SK-N-SH (cell line): ENCODE data around the gene CRB2. TPM values are rescaled to one million over a fixed set of nuclear protein-coding genes. Genes with fewer than 3 reads are reported as not detected.

Source experiments
- CTCF ChIA-PET: fragments of 300-600, 350-600 bp; formaldehyde crosslinking; extraction: SDS; loops from one replicate; lab custom pipeline; 2021; lab: Yijun Ruan, JAX
- POLR2A ChIA-PET: fragments of 350-600 bp; sonication (Branson Sonifier 250); formaldehyde crosslinking; extraction: SDS; loops from one replicate; lab custom pipeline; 2020; ENCODE audit warnings: antibody characterized with exemption, inconsistent platforms; lab: Yijun Ruan, JAX
- DNase-seq: peaks from one replicate; pipeline ENCODE4 v3.0.0; 2012
- H2AFZ ChIP-seq: fragments of 200-600 bp; sonication (generic); 2 replicates; pipeline ENCODE4 v1.8.1; 2016; ENCODE audit warnings: antibody characterized with exemption, mild to moderate bottlenecking, low read depth
- H3F3A ChIP-seq: fragments of 200-600 bp; sonication (generic); replicated peaks from 2 replicates; pipeline ENCODE3; 2016; ENCODE audit warnings: antibody characterized with exemption, mild to moderate bottlenecking; ENCODE audit not compliant: insufficient read depth
- H3K27ac ChIP-seq, 2 experiments: fragments of 200-500 bp in 1 of 2; fragments of 200-600 bp in 1 of 2; sonication (Bioruptor generic) in 1 of 2; sonication (generic), shearing (Covaris generic) in 1 of 2; 2 replicates each; pipeline versions ENCODE4 v1.5.1 to v1.6.1; 2014 to 2016; ENCODE audit warnings: low read depth in 2 of 2, inconsistent platforms in 1 of 2, low read length in 1 of 2, mild to moderate bottlenecking in 1 of 2, mixed read lengths in 1 of 2
- H3K27me3 ChIP-seq: fragments of 200-600 bp; sonication (generic), shearing (Covaris generic); 2 replicates; pipeline ENCODE4 v1.6.1; 2016; ENCODE audit warnings: mixed run types; ENCODE audit not compliant: insufficient read depth
- H3K36me3 ChIP-seq, 2 experiments: fragments of 200-500 bp in 1 of 2; fragments of 200-600 bp in 1 of 2; sonication (Bioruptor generic) in 1 of 2; sonication (generic) in 1 of 2; replicated peaks in 1 of 2; 2 replicates each; pipeline versions ENCODE3 to v1.5.1; 2014 to 2016; ENCODE audit warnings: low read length in 1 of 2, mild to moderate bottlenecking in 1 of 2; ENCODE audit not compliant: insufficient read depth in 2 of 2, control insufficient read depth in 1 of 2
- H3K4me1 ChIP-seq, 2 experiments: fragments of 200-500 bp in 1 of 2; fragments of 200-600 bp in 1 of 2; sonication (Bioruptor generic) in 1 of 2; sonication (generic), shearing (Covaris generic) in 1 of 2; 2 replicates each; pipeline versions ENCODE4 v1.5.1 to v1.6.1; 2014 to 2016; ENCODE audit warnings: low read depth in 1 of 2, low read length in 1 of 2, mixed run types in 1 of 2; ENCODE audit not compliant: insufficient read depth in 2 of 2, control insufficient read depth in 1 of 2
- H3K4me2 ChIP-seq: fragments of 200-600 bp; sonication (generic), shearing (Covaris generic); 2 replicates; pipeline ENCODE4 v1.6.1; 2017; ENCODE audit warnings: mixed run types
- H3K4me3 ChIP-seq, 2 experiments: fragments of 200-500 bp in 1 of 2; fragments of 200-600 bp in 1 of 2; sonication (Bioruptor generic) in 1 of 2; sonication (generic), shearing (Covaris generic) in 1 of 2; 2 replicates each; pipeline versions ENCODE4 v1.5.1 to v1.8.1; 2014 to 2016; ENCODE audit warnings: low read depth in 2 of 2, inconsistent platforms in 1 of 2, low read length in 1 of 2, mild to moderate bottlenecking in 1 of 2, mixed read lengths in 1 of 2, moderate library complexity in 1 of 2
- H3K79me2 ChIP-seq: fragments of 200-600 bp; sonication (generic); 2 replicates; pipeline ENCODE4 v1.8.1; 2017; ENCODE audit warnings: mild to moderate bottlenecking; ENCODE audit not compliant: insufficient read depth
- H3K9ac ChIP-seq: fragments of 200-600 bp; sonication (generic); 2 replicates; pipeline ENCODE4 v1.6.1; 2017; ENCODE audit warnings: mixed run types
- H3K9me2 ChIP-seq: fragments of 200-600 bp; sonication (generic); 2 replicates; pipeline ENCODE4 v1.6.1; 2017; ENCODE audit warnings: mixed run types
- H3K9me3 ChIP-seq: fragments of 200-600 bp; sonication (generic); 2 replicates; pipeline ENCODE4 v1.6.1; 2017; ENCODE audit warnings: mixed run types, mild to moderate bottlenecking, moderate library complexity
- H4K20me1 ChIP-seq: fragments of 200-600 bp; sonication (generic); 2 replicates; pipeline ENCODE4 v1.6.1; 2017; ENCODE audit warnings: mild to moderate bottlenecking, mixed run types; ENCODE audit not compliant: insufficient read depth
- ELF1 ChIP-seq: IDR thresholded peaks from 2 replicates; pipeline ENCODE4 v1.4.0; 2012
- EP300 ChIP-seq, 2 experiments: IDR thresholded peaks; 2 replicates each; pipeline versions ENCODE4 v1.4.0 to v1.6.1; 2012; ENCODE audit warnings: borderline replicate concordance in 1 of 2, low read depth in 1 of 2, low read length in 1 of 2
- EZH2phosphoT487 ChIP-seq: fragments of 200-600 bp; sonication (generic); IDR thresholded peaks from 2 replicates; pipeline ENCODE4 v1.6.1; 2017; ENCODE audit warnings: low read depth, mixed run types, mild to moderate bottlenecking, antibody characterized with exemption, moderate library complexity, borderline replicate concordance
- FOSL2 ChIP-seq: IDR thresholded peaks from 2 replicates; pipeline ENCODE4 v1.4.0; 2012; ENCODE audit warnings: low read depth, mild to moderate bottlenecking, moderate library complexity, borderline replicate concordance
- FOXJ3 ChIP-seq: sonication (generic); formaldehyde crosslinking; IDR thresholded peaks from 2 replicates; pipeline ENCODE4 v1.5.1; 2020; ENCODE audit warnings: mild to moderate bottlenecking, missing genetic modification reagents
- GATA2 ChIP-seq: sonication (generic); formaldehyde crosslinking; IDR thresholded peaks from 2 replicates; pipeline ENCODE4 v1.5.0; 2020; ENCODE audit warnings: mild to moderate bottlenecking, missing genetic modification reagents
- MAX ChIP-seq: IDR thresholded peaks from 2 replicates; pipeline ENCODE4 v1.4.0; 2012; ENCODE audit warnings: low read depth
- MXI1 ChIP-seq: IDR thresholded peaks from 2 replicates; pipeline ENCODE4 v1.6.1; 2012; ENCODE audit warnings: mild to moderate bottlenecking, low read depth, low read length, improper control_type of control experiment
- NFIC ChIP-seq: IDR thresholded peaks from 2 replicates; pipeline ENCODE4 v1.4.0; 2012; ENCODE audit warnings: borderline replicate concordance
- NRF1 ChIP-seq: IDR thresholded peaks from 2 replicates; pipeline ENCODE4 v1.6.1; 2012; ENCODE audit warnings: low read depth, mild to moderate bottlenecking, low read length
- POLR2AphosphoS5 ChIP-seq: IDR thresholded peaks from 2 replicates; pipeline ENCODE4 v1.6.1; 2012; ENCODE audit warnings: low read depth, low read length
- RAD21 ChIP-seq: IDR thresholded peaks from 2 replicates; pipeline ENCODE4 v1.6.1; 2012; ENCODE audit warnings: mild to moderate bottlenecking, low read length
- RFX5 ChIP-seq: IDR thresholded peaks from 2 replicates; pipeline ENCODE4 v1.6.1; 2012; ENCODE audit warnings: mild to moderate bottlenecking, improper control_type of control experiment, low read length
- RXRA ChIP-seq: IDR thresholded peaks from 2 replicates; pipeline ENCODE4 v1.4.0; 2012; ENCODE audit warnings: low read depth, mild to moderate bottlenecking, borderline replicate concordance
- SIN3A ChIP-seq: IDR thresholded peaks from 2 replicates; pipeline ENCODE4 v1.6.1; 2012; ENCODE audit warnings: low read depth, mild to moderate bottlenecking, low read length, moderate library complexity, borderline replicate concordance
- SMC3 ChIP-seq: IDR thresholded peaks from 2 replicates; pipeline ENCODE4 v1.6.1; 2012; ENCODE audit warnings: low read depth, low read length, improper control_type of control experiment
- TAF1 ChIP-seq: IDR thresholded peaks from 2 replicates; pipeline ENCODE4 v1.6.1; 2012; ENCODE audit warnings: low read depth, mild to moderate bottlenecking, low read length, moderate library complexity, borderline replicate concordance
- USF1 ChIP-seq: IDR thresholded peaks from 2 replicates; pipeline ENCODE4 v1.4.0; 2012; ENCODE audit warnings: low read depth, borderline replicate concordance
- YY1 ChIP-seq: IDR thresholded peaks from 2 replicates; pipeline ENCODE4 v1.4.0; 2012; ENCODE audit warnings: low read depth, mild to moderate bottlenecking
- WGBS: methylation state at CpG from one replicate; pipeline ENCODE4 v1.1.6; 2017; ENCODE audit warnings: low lambda C conversion rate; 5-methylcytosine and 5-hydroxymethylcytosine counted together
- polyA plus RNA-seq, 3 experiments: library from polyadenylated mRNA; depleted of rRNA; stranded (reverse); fragments of >200 nt; gene quantifications; 2 replicates each; pipeline ENCODE4 v1.2.3, GENCODE V29; 2012
- TF ChIP-seq, protein P1 (sequence below): IDR thresholded peaks from 2 replicates; pipeline ENCODE4 v1.6.1; 2012; ENCODE audit warnings: mild to moderate bottlenecking, low read depth, low read length, moderate library complexity

CRB2 gene
- polyA plus RNA-seq, 1 of the 3 experiments (the other 2 are of a cell fraction): not detected

- H3K9me3 ChIP-seq: no peaks in the 10 kb centered on the region
- ChIA-PET POLR2A (no interaction called here), CTCF (no interaction called here)
- H3K4me3 ChIP-seq: no peak overlapping the region
- no peaks in the 10 kb centered on the region for H4K20me1 ChIP-seq
- no peak overlapping the region for H2AFZ ChIP-seq
- H3K9ac ChIP-seq: no peak overlapping the region
- peaks cover 6% of the 10 kb centered on the region for H3F3A ChIP-seq
- H3K9me2 ChIP-seq: no peaks in the 10 kb centered on the region
- H3K27me3 ChIP-seq: no peaks in the 10 kb centered on the region; the same call in 1 of the 2 replicates
- H3K27ac ChIP-seq: no peak overlapping the region
- H3K36me3 ChIP-seq: no peaks in the 10 kb centered on the region
- H3K4me2 ChIP-seq: no peak overlapping the region
- no peak for DNase-seq
- no peaks in the 10 kb centered on the region for H3K79me2 ChIP-seq
- no peak for TF ChIP-seq EP300 (IDR thresholded peaks at IDR 0.05; ENCODE audit: borderline replicate concordance in 1 of 2, low read depth in 1 of 2, low read length in 1 of 2)
- TF ChIP-seq NRF1: no peak
- TF ChIP-seq TAF1: no peak
- no peak for TF ChIP-seq RAD21
- TF ChIP-seq YY1: no peak
- TF ChIP-seq RFX5: no peak
- TF ChIP-seq FOSL2: no peak
- TF ChIP-seq RXRA: no peak
- no peak for TF ChIP-seq SIN3A
- TF ChIP-seq EZH2phosphoT487: no peak
- TF ChIP-seq MXI1: no peak
- TF ChIP-seq USF1: no peak
- no peak for TF ChIP-seq MAX
- TF ChIP-seq FOXJ3: no peak
- no peak for TF ChIP-seq POLR2AphosphoS5
- TF ChIP-seq NFIC: no peak
- no peak for TF ChIP-seq ELF1
- no peak for TF ChIP-seq SMC3
- TF ChIP-seq GATA2: no peak
- TF ChIP-seq, protein P1, sequence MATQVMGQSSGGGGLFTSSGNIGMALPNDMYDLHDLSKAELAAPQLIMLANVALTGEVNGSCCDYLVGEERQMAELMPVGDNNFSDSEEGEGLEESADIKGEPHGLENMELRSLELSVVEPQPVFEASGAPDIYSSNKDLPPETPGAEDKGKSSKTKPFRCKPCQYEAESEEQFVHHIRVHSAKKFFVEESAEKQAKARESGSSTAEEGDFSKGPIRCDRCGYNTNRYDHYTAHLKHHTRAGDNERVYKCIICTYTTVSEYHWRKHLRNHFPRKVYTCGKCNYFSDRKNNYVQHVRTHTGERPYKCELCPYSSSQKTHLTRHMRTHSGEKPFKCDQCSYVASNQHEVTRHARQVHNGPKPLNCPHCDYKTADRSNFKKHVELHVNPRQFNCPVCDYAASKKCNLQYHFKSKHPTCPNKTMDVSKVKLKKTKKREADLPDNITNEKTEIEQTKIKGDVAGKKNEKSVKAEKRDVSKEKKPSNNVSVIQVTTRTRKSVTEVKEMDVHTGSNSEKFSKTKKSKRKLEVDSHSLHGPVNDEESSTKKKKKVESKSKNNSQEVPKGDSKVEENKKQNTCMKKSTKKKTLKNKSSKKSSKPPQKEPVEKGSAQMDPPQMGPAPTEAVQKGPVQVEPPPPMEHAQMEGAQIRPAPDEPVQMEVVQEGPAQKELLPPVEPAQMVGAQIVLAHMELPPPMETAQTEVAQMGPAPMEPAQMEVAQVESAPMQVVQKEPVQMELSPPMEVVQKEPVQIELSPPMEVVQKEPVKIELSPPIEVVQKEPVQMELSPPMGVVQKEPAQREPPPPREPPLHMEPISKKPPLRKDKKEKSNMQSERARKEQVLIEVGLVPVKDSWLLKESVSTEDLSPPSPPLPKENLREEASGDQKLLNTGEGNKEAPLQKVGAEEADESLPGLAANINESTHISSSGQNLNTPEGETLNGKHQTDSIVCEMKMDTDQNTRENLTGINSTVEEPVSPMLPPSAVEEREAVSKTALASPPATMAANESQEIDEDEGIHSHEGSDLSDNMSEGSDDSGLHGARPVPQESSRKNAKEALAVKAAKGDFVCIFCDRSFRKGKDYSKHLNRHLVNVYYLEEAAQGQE: no peak
- WGBS: 100% methylated on average over 3 of the region's 3 CpGs
- H3K4me1 ChIP-seq: peaks cover 0 to 7% of the 10 kb centered on the region in 2 experiments; a peak in 2 of 4 replicates
Measured at GRCh38 chr9:123346826-123347225, 9.2 kb upstream of the CRB2 start.
